Frontal cortex (tissue), 4 donors: ENCODE data around the gene FMNL1. TPM values are rescaled to one million over a fixed set of nuclear protein-coding genes. Genes with fewer than 3 reads are reported as not detected.

Experiments used
- DNase-seq, 2 donors: peaks; one replicate each; pipeline ENCODE4 v3.0.0; 2012; ENCODE audit warnings: low spot score in 2 of 2
- FAIRE-seq: peaks from 2 replicates; lab custom pipeline; 2012; peaks lifted over from hg19 to GRCh38; lab: Jason Lieb, UNC
- total RNA-seq: library from RNA; depleted of rRNA; stranded (reverse); fragments of >200 nt; gene quantifications from one replicate; pipeline ENCODE4 v1.2.3, GENCODE V29; 2014
- donor health status: control.
- donor health status: control.
- donor health status: control.

FMNL1 gene
- total RNA-seq, 1 donor from 2014 or later = 4.1 TPM

DNA sequence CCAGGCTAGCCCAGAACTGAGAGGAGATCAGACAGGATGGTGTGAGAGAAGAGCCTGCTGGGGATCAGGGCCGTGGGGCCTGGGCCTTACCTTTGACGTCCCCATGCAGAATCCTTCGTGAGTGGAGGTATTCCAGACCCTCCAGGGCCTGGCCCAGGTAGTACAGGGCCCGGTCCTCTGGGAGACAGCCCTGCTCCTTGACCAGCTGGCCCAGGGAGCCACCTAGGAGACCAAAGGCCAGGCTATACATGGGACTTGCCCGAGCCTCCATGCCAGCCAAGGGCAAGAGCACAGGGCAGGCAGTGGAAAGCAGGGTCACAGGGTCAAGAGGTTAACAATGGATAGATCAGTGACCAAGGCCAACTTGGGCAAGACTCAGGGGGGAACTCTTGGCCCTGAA is 52.3 kb downstream of the FMNL1 start:
- no peak for FAIRE-seq
- DNase-seq = no peak

DNA sequence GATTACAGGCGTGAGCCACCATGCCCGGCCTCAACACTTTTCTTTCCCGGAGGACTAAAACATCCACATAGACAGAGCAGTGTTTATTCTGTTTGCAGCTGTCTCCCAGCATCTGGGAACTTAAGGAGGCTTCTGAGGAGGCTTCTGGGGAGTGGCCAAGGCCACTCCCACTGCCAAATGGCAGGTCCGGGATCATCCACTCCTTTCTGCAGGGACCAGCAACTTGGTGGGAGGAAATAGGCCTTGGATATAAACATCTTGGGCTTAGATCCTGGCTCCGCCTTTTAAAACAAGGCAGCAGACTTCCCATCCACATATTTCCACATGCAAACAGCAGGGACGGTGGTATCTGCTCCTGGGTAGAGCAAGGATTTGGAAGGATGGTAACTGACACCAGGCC is 54.3 kb downstream of the FMNL1 start:
- FAIRE-seq = no peak
- no peak for DNase-seq

DNA sequence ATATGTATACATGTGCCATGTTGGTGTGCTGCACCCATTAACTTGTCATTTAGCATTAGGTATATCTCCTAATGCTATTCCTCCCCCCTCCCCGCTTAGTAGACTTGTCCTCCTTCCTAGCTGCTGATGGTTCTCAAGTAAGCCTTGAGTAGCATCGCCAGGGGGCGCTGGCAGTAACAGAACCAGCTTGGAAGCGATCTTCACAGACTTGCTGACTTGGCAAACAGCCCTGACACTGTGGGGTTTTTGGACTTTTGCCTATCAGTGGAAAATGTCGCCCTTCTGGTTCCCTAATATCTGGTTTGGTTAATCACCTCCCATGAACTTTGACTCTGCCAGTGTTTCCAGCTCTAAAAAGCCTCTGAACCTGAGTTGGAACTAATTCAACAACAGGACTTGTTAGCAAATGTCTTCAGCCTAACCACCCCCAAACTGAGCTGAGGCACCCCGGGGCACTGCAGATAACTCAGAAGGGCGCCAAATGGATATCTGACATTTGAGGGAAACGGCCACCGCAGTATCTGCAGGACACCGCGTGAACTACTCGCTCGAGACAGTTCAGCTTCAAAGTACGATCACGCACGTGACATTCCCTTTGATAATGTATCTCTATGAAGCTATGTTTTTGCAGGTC is 55.6 kb downstream of the FMNL1 start:
- FAIRE-seq (no peak), DNase-seq (peak; percentile 62 to 83)

DNA sequence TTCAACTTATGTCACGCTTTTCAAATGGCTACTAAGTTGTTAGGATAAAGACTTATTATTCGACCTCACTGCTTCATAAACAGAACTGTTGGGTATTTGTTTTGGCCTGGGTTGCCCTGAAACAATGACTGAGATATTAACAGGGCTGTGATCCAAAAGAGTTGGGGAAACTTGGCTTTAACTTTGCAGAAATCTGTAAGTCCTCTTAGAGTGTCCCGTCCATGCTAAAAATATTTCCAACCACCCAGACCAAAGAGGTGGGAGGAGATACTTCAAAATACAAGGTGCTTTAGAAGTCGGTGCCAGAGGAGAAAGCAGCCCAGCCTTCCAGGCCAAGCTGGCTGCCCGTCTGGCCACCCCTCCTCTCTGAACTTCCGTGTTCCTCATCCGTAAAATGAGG is 56.3 kb downstream of the FMNL1 start:
- no peak for DNase-seq
- no peak for FAIRE-seq

DNA sequence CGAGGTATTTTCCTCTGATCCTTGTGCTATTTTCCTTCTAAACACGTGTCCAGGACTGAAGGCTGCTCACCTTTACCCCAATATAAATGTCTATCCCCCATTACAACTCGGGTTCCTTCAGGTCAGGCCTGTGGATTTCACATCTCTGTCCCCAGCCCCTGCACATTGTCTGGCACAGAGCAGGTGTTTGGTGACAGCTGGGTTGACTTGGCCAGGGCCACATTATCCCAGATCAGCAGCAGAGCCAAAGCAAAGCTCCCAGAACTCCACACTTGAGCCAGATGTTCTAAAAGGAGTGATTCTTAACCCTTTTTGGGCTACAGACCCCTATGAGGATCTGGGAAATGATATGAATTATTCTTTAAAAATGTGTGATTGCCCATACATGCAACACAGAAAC is 58.2 kb downstream of the FMNL1 start:
- no peak for DNase-seq
- FAIRE-seq = no peak

DNA sequence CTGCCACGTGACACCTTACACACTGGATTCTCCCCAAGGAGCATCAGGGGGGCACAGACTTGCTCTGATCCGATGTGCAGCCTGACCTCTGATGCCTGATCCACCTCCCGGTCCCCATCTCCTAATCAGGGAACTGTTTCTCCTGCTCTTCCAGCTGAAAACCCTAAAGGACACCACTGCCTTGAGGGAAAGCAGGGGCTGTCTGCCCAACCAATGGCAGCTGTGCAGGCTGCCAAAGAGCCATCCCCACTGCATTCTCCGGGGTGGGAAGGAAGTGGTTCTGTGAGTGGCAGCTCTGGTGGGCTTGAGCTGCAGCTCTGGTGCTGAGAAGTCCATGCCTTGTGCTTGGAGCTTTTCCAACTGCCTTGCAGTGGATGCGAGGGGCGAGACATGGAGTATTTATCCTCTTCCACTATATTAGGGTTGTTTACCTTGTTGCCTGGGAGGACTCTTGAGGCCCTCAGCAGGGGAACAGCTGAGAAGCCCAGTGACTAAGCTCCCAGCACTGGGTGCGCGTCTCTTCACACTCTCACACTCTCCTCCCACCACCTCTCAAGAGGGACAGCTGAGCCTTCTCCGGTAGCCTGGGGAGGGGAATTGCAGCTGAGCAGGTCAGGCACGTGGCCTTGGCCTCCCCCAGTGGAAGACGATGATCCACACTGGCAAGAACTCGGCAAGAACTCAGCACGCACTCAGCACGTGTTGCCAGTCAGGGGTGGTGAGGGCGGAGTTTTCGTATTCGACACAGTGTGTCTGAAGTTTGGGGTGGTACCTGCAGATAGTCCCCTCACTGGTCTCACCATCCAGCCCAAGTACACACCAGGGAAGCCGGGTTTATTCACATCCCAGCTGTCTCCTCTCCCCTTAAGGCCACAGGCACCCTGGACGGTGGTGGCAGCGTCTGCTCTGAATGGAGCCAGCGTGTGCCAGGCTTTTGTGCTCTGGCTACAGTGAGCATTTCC is 61.3 kb downstream of the FMNL1 start:
- peak in 1 of 2 donors; percentile 60 for DNase-seq

DNA sequence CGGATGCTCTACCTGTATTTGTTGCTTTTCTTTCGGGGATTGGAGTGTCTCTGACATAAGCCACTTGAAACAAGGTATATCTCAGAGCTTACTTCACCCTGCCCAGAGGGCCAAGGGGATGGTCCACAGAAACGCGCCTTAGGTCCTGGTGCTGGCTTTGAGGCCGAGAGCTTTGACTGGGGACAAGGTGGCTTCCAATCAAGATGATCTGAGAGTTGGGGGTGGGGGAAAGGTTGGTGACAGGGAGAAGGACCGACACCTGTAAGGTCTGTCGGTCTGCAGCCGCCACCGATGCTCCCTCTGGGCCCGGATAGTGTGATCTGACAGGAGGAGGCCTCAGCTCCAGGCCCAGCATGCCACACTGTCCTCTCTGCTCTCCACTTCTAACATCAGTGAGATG is 62.0 kb downstream of the FMNL1 start:
- DNase-seq = no peak
- no peak for FAIRE-seq

More for the DNA sequence above, 61.3 kb downstream of the FMNL1 start:
- FAIRE-seq = no peak

DNA sequence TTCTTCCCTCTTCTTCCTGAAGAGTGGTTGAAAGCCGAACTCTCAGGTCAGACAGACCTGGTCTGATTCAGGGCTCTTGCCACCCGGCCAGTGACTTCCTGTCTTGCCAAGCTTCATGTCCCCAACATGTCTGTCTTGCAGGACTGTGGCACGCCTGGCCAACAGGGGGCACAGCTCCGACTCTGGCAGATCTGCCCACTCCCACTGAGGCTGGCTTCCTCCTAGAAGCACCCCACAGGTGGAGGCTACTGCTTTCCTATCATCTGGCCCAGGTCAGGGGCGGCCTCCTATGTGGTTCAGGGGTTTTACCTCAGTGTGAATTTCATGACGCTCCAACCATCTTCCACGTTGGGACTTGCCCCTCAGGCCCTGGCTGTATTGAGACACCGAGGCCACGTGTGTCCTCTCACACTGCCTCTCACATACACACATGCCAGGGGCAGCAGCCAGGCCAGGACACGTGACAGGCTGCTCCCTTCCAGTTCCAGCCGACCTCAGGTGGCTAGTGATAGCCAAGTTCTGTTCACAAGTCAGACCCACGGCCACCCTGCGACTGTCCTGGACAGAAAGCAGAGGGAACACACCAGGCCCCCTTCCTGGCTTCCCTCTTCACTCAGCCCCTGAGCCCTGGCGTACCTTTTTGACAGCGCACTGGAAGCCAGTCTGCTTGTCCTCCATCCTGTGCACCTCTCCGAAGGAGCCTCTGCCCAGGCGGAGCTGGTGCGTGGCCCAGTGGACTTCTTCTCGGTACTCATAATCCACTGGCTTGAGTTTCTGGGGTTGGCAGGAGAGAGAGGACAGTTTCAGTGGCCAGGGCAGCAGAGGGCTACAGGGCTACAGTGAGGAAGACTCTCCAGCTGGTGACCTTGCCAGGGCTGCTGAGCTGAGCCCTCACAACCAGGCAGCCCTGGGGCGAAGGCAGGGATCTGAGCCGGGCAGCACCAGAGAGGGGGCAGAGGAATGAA is 62.8 kb downstream of the FMNL1 start:
- FAIRE-seq (no peak), DNase-seq (no peak)

DNA sequence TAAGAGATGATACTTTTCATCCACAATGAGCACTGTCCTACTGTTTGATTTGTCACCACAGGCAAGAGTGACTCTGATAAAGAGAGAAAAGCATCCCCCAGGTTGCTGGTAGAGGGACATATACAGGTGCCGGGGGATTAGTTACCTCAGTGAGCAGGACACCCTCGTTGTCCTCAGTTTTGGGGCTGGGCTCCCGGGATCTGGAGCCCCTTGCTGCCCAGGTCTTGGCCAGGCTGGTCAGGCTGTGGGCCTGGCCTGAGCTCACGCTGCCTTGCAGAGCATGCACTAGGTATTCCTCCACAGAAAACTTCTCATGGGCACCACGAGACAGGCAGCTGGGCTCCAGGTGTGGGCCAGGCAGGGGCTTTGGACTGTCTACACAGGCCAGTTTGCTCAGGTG is 64.6 kb downstream of the FMNL1 start:
- DNase-seq = no peak
- no peak for FAIRE-seq

DNA sequence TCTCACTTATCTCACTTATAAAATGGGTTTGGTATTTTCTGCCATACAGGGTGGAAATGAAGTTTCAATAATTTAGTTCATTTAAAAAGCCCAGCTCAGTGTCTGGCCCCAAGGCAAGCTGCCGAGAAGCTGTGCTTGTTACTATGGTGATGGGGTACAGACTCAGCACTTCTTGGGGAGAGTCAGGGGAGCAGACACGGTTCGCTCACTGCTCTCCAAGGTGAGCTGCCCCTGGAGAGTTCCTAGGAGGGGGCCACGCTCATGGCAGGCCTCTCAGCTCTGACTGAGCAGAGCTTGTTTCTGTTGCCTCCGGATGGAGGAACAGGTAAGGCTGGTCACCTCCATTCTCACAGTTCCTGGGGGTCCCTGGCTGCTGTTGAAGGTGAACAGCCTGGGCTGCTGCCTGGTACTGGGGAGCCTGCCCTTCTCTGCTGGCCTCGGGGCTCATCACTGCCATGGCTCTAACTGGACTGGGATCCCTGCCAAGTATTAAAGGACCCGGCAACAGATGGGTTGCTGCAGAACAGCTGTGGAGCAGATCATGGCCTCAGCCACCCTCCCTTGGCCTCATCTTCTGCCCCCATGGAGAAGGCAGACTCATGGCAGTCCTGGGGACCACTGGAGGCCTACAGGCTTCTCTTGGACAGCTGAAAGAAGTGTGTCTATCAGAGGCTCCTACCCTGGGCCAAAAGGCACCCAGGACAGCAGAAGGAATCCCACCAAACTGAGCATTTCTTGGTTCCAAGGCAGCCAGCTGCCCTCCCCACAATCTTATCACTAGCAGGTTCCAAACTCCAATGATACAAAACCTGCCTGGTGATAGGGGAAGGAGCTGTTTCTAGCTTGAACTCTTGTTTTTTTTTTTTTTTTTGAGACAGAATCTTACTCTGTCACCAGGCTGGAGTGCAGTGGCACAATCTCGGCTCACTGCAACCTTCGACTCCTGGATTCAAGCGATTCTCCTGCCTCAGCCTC is 66.1 kb downstream of the FMNL1 start:
- no peak for FAIRE-seq

DNA sequence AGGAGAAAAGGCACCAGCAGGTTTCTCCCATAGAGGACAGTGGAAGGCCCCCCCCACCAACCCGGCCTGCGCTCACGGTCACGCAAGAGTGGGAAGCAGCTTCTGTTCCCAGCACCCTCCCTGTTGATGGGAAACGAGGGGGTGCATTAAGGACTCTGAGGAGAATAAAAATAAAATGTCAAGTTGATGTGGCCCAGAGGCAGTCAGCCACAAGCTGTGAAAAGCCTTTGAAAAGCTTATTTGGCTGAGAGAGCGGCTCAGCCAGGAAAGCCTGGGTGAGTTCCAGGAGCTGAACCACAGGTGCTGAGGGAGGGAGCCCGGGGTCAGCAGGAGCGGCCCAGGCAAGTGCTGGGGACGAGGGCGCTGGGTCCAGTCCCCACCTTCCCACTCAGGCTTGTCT is 67.1 kb downstream of the FMNL1 start:
- DNase-seq (no peak), FAIRE-seq (no peak)

More for the DNA sequence above, 66.1 kb downstream of the FMNL1 start:
- DNase-seq = no peak

DNA sequence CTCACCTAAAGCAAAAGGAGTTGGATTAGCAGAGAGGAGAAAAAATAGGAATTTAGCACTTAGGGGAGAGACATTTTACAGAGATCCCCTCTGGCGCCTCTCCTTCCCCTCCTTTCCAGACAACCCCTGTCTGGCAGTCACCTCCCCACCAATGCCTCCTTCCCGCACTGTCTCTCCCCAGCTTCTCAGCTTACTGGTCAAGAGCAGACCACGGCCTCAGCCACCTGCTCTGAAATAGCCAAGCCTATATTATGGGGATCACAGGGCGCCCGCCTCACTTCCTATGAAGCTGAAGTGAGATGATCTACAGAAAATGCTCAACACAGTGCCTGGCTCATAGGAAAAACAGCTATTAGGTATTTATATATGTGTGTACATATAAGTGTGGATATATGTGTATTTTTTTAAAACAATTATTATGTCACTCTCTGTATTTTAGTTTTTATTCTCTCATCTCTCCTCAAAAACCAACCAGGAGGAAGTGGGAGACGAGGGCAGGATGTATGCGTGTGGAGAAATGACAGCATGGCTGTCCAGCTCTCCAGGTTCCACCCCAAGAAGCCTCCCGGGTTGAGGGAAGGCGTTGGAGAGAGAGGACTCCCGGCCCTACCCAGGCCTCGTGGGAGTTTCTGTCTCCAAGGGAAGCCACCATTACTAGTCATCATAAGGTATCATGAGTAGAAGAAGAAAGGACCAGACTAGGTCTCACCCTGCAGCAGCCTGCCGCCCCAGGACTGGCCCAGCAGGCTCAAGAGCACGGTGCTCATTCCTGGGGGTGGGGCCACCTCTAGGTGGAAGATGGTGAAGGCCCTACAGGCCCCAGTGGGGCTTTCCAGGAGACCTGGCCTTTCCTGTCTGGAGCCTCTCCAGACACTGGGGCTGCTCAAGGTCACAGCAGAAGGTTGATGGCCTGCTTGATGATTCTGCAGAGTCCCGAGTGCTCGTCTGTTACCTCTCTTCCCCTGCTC is 67.9 kb downstream of the FMNL1 start:
- DNase-seq = no peak
- no peak for FAIRE-seq

DNA sequence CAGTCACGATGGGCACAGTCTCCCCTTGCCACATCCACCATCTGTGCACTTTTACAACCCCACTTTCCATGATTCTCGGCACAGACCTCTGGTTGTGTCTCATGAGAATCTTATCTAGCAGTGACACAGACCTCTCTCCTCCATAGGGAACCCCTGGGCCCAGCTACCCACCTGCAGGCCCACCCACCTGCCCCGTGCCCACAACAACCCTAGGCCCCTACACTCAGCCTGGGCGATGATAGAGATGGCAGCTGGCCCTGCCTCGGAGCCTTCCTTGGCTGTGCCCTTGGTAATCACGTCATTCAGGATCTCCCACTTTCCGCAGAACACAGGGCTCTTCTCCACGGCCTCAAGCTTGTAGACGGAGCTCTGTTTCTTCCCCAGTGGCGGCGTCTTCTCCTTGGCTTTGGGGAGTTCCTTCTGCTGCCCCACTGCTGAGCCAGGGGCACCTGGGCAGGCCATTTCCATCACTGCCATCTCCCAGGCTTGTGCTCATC is 68.6 kb downstream of the FMNL1 start:
- no peak for FAIRE-seq
- no peak for DNase-seq

DNA sequence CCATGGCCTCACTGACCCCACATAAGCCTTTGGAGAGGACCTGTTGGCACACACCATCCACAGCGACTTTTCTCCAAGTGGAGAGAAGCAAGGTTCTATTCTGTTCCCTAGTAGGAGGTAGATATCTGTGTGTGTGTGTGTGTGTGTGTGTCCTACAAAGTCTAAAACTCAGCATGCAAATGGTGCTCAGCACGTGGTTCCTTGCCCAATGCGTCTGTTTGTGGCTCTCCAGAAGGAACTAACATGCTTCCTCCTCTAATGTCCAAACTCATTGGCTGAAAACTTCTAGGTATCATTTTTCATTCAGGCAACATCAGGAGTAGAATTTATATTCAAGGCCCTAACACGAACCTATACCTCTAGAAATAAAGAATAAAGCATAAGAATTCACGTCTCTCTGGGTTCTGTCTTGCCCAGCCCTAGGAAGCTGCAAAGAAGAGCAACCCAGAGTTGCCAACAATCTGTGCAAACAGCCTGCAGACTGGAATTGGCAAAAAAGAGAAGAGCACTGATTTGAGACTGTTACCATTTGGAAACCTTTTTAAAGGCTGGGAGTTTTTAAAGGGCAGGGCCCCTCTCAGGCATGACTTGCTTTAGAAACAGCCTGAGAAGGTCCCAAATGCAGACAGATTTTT is 69.6 kb downstream of the FMNL1 start:
- FAIRE-seq = no peak
- no peak for DNase-seq

DNA sequence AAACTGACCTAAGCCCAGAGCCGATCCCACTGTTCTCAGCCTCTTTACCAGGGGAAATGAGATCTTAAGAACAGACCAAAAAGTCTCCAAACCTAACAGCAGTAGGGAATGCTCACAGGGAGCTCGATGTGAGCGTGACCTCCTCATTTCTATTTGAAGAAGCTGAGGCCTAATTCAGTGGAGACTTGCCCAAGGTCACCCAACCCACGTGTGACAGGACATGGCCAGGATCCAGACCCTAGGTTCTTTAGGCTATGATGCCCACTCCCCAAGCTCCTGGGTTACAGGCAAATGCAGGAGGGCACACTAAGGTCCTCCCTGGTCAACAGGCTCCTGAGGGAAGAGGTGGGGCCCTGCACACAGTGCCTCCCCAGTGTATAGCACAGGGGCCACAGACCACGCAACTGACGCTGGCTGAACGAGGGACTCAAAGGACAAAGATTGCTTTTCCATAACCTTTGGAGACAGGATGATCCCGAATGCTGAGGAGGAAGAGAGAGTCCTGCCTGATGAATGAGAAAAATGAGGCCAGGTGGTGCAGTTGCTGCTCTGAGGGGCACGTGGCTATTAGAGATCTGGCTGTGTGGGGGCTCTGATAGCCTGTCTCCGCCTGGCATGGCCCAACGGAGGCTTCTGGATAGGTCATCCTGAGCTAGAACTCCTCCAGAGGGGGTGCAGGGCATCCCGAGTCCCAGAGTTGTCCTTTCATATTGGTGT is 71.2 kb downstream of the FMNL1 start:
- no peak for DNase-seq
- no peak for FAIRE-seq

DNA sequence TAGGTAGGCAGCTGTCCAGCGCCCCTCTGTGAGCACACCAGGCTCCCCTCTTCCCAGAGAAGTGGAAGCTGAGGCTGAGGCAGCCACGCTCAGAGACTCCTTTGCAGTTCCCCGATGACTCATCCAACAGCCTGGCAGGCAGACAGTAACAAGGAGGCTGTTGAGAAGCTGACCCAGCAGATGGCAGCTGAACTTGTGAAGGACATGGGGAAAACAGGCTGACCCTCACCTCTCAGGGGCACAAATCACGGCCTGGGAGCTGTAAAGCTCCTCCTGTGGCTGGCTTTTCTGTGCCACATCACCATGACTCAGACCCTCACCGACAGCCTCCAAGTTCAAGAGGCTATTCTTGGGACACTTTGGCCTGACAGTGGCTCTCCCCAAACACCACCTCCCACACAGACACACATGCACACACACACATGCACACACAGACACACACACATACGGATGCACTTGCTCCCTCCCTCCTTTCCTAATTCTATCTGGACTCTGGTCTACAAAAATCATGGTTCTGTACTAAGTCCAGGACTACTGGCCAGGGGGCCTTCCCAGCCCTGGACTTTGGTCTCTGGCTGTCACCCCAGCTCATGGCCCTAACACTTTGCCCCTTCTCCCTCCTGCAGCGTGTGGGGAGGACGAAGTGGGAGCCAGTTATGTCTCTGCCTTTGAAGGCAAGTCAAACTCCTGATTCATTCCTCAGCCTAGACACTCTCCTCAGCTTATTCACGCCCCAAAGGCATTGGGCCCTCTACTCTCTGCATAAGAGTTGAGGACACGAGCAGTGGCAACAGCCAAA is 71.9 kb downstream of the FMNL1 start:
- peak in 1 of 2 donors; percentile 71 for DNase-seq
- FAIRE-seq = no peak
